Measurements from ENCODE around the gene CELF6.

GRCh38 chr15:72334842-72335241 is 14.9 kb upstream of the CELF6 start:
- no peak for TF ChIP-seq CTCF (IDR thresholded peaks at IDR 0.05; ENCODE audit: poor library complexity, severe bottlenecking)
- TF ChIP-seq SMC3 (conservative IDR thresholded peaks at IDR 0.05; ENCODE audit: poor library complexity) = no peak
- no peak for TF ChIP-seq MXI1 (conservative IDR thresholded peaks at IDR 0.05; ENCODE audit: poor library complexity, severe bottlenecking)
- TF ChIP-seq, protein P1, sequence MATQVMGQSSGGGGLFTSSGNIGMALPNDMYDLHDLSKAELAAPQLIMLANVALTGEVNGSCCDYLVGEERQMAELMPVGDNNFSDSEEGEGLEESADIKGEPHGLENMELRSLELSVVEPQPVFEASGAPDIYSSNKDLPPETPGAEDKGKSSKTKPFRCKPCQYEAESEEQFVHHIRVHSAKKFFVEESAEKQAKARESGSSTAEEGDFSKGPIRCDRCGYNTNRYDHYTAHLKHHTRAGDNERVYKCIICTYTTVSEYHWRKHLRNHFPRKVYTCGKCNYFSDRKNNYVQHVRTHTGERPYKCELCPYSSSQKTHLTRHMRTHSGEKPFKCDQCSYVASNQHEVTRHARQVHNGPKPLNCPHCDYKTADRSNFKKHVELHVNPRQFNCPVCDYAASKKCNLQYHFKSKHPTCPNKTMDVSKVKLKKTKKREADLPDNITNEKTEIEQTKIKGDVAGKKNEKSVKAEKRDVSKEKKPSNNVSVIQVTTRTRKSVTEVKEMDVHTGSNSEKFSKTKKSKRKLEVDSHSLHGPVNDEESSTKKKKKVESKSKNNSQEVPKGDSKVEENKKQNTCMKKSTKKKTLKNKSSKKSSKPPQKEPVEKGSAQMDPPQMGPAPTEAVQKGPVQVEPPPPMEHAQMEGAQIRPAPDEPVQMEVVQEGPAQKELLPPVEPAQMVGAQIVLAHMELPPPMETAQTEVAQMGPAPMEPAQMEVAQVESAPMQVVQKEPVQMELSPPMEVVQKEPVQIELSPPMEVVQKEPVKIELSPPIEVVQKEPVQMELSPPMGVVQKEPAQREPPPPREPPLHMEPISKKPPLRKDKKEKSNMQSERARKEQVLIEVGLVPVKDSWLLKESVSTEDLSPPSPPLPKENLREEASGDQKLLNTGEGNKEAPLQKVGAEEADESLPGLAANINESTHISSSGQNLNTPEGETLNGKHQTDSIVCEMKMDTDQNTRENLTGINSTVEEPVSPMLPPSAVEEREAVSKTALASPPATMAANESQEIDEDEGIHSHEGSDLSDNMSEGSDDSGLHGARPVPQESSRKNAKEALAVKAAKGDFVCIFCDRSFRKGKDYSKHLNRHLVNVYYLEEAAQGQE (IDR thresholded peaks at IDR 0.05; ENCODE audit: borderline replicate concordance) = no peak
